GM15510 (cell line): ENCODE data around the gene GRK5.

Experiments used
- POLR2A ChIP-seq: IDR thresholded peaks from 3 replicates; pipeline ENCODE4 v1.6.1; 2011; ENCODE audit warnings: borderline replicate concordance; ENCODE audit not compliant: insufficient read length; ENCODE audit errors: extremely low read depth

Gene GRK5

GRCh38 chr10:119481781-119482426 lies 274.5 kb downstream of the GRK5 start:
- TF ChIP-seq POLR2A = no peak

- no peak for TF ChIP-seq POLR2A
Observed at GRCh38 chr10:119483001-119483400, 275.6 kb downstream of the GRK5 start.

- TF ChIP-seq POLR2A = no peak
Observed at GRCh38 chr10:119483839-119484238, 276.5 kb downstream of the GRK5 start.

- TF ChIP-seq POLR2A = no peak
Observed at GRCh38 chr10:119488675-119489074, 281.3 kb downstream of the GRK5 start.

GRCh38 chr10:119489991-119490326 lies 282.6 kb downstream of the GRK5 start:
- TF ChIP-seq POLR2A = no peak

GRCh38 chr10:119491966-119492757 lies 284.8 kb downstream of the GRK5 start:
- TF ChIP-seq POLR2A = no peak

GRCh38 chr10:119493155-119493554 lies 285.8 kb downstream of the GRK5 start:
- TF ChIP-seq POLR2A = no peak

- no peak for TF ChIP-seq POLR2A
Observed at GRCh38 chr10:119494236-119495020, 287.1 kb downstream of the GRK5 start.

GRCh38 chr10:119495021-119495505 lies 287.7 kb downstream of the GRK5 start:
- TF ChIP-seq POLR2A = no peak

- TF ChIP-seq POLR2A = no peak
Observed at GRCh38 chr10:119495545-119495944, 288.2 kb downstream of the GRK5 start.

GRCh38 chr10:119496273-119496672 lies 288.9 kb downstream of the GRK5 start:
- TF ChIP-seq POLR2A = no peak

GRCh38 chr10:119497243-119497642 lies 289.9 kb downstream of the GRK5 start:
- TF ChIP-seq POLR2A = no peak

GRCh38 chr10:119498889-119499676 lies 291.7 kb downstream of the GRK5 start:
- TF ChIP-seq POLR2A = no peak

- TF ChIP-seq POLR2A = no peak
Observed at GRCh38 chr10:119499677-119500002, 292.3 kb downstream of the GRK5 start.
